GM21390 (cell line): ENCODE measurements around the gene EHMT2.
"Not testable (repeated sequence)": the region's sequence is repeated elsewhere in the genome, so short reads cannot be mapped to it uniquely, and the experiment has no call there.

Source experiments
- ATAC-seq: cut with Tn5 transposase; IDR thresholded peaks from one replicate; pipeline ENCODE4 v1.9.1; 2021; ENCODE audit not compliant: unreplicated experiment

Gene EHMT2

DNA sequence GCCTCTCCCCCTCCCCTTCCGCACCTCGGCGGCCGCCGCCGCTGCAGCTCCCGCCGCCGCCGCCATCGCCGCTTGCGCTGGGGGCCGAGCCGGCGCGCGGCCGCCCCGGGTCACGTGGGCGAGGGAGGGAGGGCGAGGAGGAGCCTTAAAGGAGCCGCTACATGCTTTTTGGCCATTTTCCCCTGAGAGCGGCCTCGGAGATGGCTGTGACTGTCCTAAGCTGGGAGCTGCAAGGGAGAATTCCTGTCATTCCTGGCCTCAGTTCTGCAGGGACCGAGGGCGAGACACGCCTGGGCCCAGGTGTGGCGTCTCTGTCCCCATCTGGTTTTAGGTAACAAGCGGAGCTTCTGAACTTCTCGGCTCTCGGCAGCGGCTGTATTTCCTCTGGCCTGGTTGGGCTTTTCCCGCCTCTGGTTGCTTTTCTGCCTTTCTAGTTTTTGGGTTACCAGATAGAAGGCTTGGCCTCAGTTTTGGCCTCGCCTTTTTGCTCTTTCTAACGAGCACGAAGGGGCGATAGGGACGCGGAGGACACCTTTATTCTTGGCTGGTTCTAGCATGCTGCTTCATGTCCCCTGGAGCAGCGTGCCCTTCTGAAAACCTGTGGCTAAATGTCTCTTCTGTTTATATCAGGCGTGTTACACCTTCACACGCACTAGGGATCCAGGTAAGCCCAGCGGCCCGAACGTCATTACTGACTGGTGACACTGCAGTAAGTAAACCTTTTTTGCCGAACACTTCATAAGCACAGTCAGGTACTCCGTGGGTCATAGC, at the start of gene EHMT2:
Gene EHMT2 (minus strand): TSS at position 87 of the 771 bp plus-strand sequence. CDS start 21 bp downstream, at position 66.
- peak; percentile 59 for ATAC-seq

DNA sequence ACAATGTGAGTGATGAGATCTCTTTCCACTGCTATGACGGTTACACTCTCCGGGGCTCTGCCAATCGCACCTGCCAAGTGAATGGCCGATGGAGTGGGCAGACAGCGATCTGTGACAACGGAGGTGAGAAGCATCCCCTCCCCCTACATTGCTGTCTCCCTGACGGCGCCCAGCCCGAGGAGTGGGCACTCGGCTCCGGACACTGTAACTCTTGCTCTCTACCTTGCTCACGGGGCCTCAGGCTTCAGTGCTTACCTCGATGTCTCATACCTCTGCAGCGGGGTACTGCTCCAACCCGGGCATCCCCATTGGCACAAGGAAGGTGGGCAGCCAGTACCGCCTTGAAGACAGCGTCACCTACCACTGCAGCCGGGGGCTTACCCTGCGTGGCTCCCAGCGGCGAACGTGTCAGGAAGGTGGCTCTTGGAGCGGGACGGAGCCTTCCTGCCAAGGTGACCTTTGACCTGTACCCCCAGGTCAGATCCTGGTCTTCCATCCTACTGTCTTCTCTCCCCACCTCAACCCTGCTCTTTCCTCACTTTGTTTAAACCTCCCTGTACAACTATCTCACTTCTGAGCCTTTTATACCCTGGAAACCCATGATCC, 49.7 kb upstream of the EHMT2 start:
- ATAC-seq = no peak

DNA sequence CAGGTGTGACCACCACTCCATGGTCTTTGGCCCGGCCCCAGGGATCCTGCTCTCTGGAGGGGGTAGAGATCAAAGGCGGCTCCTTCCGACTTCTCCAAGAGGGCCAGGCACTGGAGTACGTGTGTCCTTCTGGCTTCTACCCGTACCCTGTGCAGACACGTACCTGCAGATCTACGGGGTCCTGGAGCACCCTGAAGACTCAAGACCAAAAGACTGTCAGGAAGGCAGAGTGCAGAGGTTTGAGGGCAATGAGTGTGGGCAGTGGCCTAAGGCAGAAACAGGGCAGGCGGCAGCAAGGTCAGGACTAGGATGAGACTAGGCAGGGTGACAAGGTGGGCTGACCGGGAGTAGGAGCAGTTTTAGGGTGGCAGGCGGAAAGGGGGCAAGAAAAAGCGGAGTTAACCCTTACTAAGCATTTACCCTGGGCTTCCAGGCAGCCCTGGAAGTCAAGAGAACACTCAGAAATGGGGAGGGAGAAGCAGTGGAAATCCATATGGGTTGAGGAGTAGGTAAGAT, 48.9 kb upstream of the EHMT2 start:
- no peak for ATAC-seq

- ATAC-seq = no peak
Observed at GRCh38 chr6:31945507-31946369, 48.2 kb upstream of the EHMT2 start, which contains the start of gene CFB. Gene CFB, plus strand, starts transcription at chr6:31946095. Its CDS starts 127 bp downstream, at chr6:31946222.

DNA sequence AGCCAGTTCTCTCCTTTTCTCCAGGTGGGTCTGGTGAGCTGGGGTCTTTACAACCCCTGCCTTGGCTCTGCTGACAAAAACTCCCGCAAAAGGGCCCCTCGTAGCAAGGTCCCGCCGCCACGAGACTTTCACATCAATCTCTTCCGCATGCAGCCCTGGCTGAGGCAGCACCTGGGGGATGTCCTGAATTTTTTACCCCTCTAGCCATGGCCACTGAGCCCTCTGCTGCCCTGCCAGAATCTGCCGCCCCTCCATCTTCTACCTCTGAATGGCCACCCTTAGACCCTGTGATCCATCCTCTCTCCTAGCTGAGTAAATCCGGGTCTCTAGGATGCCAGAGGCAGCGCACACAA, 47.6 kb upstream of the EHMT2 start:
- ATAC-seq = no peak

DNA sequence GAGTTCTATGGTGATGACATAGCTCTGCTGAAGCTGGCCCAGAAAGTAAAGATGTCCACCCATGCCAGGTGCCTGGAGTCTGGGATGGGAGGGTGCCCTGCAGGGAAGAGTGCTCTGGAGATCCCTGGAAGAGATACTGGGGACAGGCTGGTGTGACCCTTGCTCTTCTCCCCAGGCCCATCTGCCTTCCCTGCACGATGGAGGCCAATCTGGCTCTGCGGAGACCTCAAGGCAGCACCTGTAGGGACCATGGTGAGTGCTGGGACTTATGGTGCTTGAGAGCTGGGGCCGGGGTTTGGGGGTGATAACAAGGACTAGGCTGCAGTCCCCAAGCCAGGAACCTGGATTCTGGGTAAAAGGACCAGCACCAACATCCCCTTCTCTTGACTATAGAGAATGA, 46.2 kb upstream of the EHMT2 start:
- no peak for ATAC-seq

DNA sequence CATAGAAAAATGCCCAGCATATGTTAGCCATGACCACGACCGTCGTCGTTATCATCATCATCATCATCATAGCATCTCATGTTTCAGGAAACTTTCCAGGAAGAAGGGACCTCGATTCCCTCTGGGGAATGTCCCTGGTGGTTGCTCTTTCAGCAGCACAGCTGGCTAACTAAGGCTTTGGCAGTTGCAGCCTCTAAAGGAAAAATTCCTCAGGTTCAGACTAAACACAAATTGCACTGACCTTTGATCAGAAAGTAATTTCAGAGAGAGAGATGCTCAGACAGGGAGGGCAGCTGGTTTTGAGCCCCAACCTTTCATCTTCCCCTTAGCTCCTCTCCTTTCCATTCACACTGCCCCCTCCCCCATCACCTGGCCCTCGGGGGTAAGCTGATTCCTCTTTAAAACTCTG, 42.8 kb upstream of the EHMT2 start:
- ATAC-seq = no peak

DNA sequence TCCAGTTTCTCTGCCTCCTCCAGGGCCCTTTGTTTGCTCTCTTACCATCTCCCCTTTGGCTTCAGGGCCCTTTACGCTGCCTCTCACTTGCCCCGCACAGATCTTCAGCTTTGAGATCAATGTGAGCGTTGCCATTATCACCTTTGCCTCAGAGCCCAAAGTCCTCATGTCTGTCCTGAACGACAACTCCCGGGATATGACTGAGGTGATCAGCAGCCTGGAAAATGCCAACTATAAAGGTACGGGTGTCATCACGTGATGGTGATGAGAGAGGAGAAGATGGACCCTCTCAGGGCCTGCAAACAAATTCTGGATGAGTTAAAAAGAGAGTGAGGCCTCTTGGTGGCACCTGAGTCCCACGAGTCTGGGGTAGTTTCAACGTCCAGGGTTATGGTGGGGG, 38.3 kb upstream of the EHMT2 start:
- no peak for ATAC-seq

- no peak for ATAC-seq
Observed at GRCh38 chr6:31935021-31935420, 37.5 kb upstream of the EHMT2 start.

- ATAC-seq = no peak
Observed at GRCh38 chr6:31933537-31933936, 36.0 kb upstream of the EHMT2 start.

GRCh38 chr6:31932137-31932536, 34.6 kb upstream of the EHMT2 start:
- ATAC-seq = not testable (repeated sequence)

DNA sequence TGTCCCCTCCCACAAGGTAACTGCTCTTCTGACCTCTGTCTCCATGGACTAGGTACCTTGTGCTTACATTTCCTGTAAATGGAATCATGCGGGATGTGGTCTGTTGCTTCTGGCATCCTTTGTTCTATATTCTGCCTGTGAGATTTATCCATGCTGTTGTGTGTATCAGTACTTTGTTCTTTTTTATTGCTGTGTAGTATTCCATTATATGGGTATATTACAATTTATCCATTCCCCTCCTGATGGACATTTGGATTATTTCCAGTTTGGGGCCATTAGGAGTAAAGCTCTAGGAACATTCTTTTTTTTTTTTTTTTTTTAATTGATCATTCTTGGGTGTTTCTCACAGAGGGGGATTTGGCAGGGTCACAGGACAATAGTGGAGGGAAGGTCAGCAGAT, 33.5 kb upstream of the EHMT2 start:
- no peak for ATAC-seq

GRCh38 chr6:31928672-31928939, 31.1 kb upstream of the EHMT2 start:
- ATAC-seq = no peak

- ATAC-seq = no peak
Observed at GRCh38 chr6:31927863-31928671, 30.6 kb upstream of the EHMT2 start.

GRCh38 chr6:31927242-31927862, 29.9 kb upstream of the EHMT2 start, which contains the start of gene C2:
Gene C2, plus strand, starts transcription at chr6:31927717. Its CDS starts 36 bp downstream, at chr6:31927753.
- ATAC-seq = no peak

DNA sequence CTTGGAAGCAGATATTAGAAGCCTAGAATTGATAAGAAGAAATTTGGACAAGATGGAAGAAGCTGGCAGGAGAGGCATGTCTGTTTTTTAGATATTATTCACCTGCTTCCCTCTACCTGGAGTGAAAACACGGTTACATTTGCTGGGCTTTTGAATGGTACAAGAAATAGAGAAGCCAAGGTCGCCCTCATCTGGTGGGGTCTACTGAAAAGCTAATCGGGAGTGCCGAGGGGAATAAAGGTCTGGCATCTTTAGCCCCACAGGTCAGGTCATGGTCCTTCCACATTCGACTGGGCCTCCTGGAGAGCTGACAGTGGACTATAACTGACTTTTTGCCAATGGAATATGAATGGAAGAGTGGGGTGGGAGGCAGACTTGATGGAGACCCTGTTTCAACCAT, 25.4 kb upstream of the EHMT2 start:
- no peak for ATAC-seq

- ATAC-seq = no peak
Observed at GRCh38 chr6:31920811-31921210, 23.3 kb upstream of the EHMT2 start.

GRCh38 chr6:31919624-31920303, 22.3 kb upstream of the EHMT2 start:
- no peak for ATAC-seq

DNA sequence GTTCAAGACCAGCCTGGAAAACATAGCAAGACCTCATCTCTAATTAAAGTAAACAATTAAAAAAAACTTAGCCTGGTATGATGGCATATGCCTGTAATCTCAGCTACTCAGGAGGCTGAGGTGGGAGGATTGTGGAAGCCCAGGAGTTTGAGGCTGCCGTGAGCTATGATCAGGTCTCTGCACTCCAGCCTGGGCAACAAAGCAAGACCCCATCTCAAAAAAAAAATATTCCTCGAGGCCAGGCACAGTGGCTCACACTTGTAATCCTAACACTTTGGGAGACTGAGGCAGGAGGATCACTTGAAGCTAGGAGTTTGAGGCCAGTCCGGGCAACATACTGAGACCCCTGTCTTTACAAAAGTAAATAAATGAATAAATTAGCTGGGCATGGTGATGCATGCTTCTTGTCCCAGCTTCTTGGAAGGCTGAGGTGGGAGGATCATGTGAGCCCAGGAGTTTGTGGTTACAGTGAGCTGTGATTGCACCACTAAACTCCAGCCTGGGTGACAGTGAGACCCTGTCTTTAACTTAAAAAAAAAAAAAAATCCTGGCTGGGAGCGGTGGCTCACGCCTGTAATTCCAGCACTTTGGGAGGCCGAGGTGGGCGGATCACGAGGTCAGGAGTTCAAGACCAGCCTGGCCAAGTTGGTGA, 20.7 kb upstream of the EHMT2 start:
- no peak for ATAC-seq
